ENCODE results near the gene EXPH5.

GRCh38 chr11:108580645-108581044 lies 12.9 kb downstream of the EXPH5 start:
- TF ChIP-seq GABPA (IDR thresholded peaks at IDR 0.05; ENCODE audit: low read depth) (no peak), CTCF (IDR thresholded peaks at IDR 0.05; ENCODE audit: insufficient read depth, low read length) (no peak)

All from HL-60 (cell line).